ENCODE results near the gene FLOT1.

DNA sequence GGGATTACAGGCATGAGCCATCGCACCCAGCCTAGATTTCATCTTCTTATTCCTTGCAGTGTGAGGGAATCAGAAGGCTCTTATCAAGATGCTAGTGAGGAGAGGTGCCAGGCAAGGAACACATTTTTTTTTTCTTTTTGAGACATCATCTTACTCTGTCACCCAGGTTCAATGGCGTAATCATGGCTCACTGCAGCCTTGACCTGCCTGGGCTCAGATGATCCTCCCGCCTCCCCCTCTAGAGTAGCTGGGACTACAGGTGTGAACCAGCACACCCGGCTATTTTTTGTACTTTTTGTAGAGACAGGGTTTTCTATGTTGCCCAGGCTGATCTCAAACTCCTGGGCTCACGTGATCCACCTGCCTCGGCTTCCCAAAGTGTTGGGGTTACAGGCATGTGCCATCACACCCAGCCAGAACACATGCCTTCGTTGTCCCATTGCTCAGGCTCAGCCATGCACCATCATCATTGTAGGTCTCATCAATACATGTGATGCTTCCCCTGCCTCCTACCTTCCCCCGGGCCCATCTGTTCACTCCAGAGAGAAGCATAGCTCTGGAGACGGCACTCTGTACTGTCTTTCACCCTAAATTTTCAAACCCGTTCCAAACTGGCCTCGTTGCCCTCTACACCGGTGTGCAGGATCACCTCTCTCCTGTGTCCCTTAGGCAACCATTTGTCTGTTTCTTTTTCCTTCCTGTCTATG lies 10.1 kb downstream of the FLOT1 start:
- TF ChIP-seq CTCF (IDR thresholded peaks at IDR 0.05) (no peak), EZH2 (IDR thresholded peaks at IDR 0.05) (no peak), EZH2phosphoT487 (IDR thresholded peaks at IDR 0.05) (no peak)
